ENCODE results near the gene PBX1.

DNA sequence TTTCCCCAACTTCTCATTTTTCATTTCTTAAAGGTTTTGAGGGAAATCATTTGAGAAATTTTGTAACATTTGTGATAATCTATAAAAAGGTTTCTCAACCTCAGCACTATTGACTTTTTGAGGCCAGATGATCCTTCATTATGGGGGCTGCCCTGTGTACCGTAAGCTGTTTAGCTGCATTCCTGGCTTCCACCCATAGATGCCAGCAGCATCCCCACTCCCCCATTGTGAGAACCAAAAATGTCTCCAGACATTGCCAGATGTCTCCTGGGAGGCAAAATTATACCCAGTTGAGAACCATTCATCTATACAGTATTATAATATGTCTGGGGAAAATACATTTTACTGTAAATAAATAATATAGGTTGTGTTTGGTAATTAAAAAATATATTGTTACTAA is 146.0 kb downstream of the PBX1 start:
- TF ChIP-seq POLR2AphosphoS5 (IDR thresholded peaks at IDR 0.05) (no peak), POLR2A (IDR thresholded peaks at IDR 0.05) (no peak), EP300 (IDR thresholded peaks at IDR 0.05) (no peak)
- TF ChIP-seq, protein P1, sequence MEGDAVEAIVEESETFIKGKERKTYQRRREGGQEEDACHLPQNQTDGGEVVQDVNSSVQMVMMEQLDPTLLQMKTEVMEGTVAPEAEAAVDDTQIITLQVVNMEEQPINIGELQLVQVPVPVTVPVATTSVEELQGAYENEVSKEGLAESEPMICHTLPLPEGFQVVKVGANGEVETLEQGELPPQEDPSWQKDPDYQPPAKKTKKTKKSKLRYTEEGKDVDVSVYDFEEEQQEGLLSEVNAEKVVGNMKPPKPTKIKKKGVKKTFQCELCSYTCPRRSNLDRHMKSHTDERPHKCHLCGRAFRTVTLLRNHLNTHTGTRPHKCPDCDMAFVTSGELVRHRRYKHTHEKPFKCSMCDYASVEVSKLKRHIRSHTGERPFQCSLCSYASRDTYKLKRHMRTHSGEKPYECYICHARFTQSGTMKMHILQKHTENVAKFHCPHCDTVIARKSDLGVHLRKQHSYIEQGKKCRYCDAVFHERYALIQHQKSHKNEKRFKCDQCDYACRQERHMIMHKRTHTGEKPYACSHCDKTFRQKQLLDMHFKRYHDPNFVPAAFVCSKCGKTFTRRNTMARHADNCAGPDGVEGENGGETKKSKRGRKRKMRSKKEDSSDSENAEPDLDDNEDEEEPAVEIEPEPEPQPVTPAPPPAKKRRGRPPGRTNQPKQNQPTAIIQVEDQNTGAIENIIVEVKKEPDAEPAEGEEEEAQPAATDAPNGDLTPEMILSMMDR (IDR thresholded peaks at IDR 0.05), result no peak
